ENCODE measurements around the gene COA1. TPM values are rescaled to one million over a fixed set of nuclear protein-coding genes. Genes with fewer than 3 reads are reported as not detected.
"Not testable (repeated sequence)": the region's sequence is repeated elsewhere in the genome, so short reads cannot be mapped to it uniquely, and the experiment has no call there.

The COA1 gene
- total RNA-seq, 1 donor: 69.3 TPM

- H3K4me1 ChIP-seq (ENCODE audit: insufficient read depth, low read length): peaks cover 38% of the 10 kb centered on the region
- H3K9me3 ChIP-seq (ENCODE audit: low read depth, low read length): no peaks in the 10 kb centered on the region
- no peak overlapping the region for H3K4me3 ChIP-seq (ENCODE audit: low read length)
- H3K27me3 ChIP-seq (ENCODE audit: insufficient read depth, low read length): no peaks in the 10 kb centered on the region
Observed at GRCh38 chr7:43612599-43613589, 116.4 kb downstream of the COA1 start.

- H3K4me3 ChIP-seq (ENCODE audit: low read length): no peak overlapping the region
- no peaks in the 10 kb centered on the region for H3K27me3 ChIP-seq (ENCODE audit: insufficient read depth, low read length)
- peaks cover 32% of the 10 kb centered on the region for H3K4me1 ChIP-seq (ENCODE audit: insufficient read depth, low read length)
- H3K9me3 ChIP-seq (ENCODE audit: low read depth, low read length): no peaks in the 10 kb centered on the region
Observed at GRCh38 chr7:43612128-43612527, 117.2 kb downstream of the COA1 start.

DNA sequence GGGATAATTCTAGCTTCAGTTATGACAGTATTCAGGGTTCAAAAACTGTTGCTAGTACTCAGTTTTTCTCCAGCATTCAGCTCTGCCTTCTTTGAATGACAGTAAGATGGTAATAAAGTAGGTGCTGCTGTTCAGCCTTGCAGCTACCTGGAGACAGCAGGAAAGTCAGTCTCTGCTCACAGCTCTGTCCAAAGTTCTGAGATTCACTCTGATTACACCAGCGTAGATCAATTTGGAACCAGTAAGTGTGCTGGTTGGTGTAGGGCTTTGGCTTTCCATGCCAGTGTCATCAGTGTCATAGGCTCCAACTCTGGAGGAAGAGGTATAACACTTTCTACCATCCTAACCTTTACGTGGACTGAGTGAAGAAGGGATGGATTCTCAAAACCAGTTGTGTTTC is 120.2 kb downstream of the COA1 start:
- Histone ChIP-seq H3K4me3 (ENCODE audit: low read length) (no peak overlapping the region), H3K9me3 (ENCODE audit: low read depth, low read length) (no peaks in the 10 kb centered on the region), H3K27me3 (ENCODE audit: insufficient read depth, low read length) (no peaks in the 10 kb centered on the region), H3K4me1 (ENCODE audit: insufficient read depth, low read length) (peaks cover 28% of the 10 kb centered on the region)

DNA sequence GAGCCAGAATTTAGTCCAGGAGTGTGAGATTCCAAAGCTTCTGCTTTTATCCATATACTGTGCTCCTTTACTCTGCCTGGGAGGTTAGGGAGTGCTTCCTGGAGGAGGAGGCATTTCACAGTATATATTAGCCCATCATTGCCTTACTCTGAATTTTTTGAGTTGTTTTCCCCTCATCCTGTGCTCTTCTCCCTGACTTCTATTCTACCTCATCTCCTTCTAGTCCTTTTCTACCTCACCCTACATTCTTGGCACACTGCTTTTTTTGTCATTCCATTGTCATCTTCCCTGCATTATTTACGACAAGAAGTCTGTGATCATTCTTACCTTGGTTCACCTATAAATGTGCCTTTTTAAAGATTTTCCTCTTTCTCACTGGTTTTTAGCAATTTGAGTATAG is 125.1 kb downstream of the COA1 start:
- no peak overlapping the region for H3K4me3 ChIP-seq (ENCODE audit: low read length)
- H3K4me1 ChIP-seq (ENCODE audit: insufficient read depth, low read length): peaks cover 22% of the 10 kb centered on the region

DNA sequence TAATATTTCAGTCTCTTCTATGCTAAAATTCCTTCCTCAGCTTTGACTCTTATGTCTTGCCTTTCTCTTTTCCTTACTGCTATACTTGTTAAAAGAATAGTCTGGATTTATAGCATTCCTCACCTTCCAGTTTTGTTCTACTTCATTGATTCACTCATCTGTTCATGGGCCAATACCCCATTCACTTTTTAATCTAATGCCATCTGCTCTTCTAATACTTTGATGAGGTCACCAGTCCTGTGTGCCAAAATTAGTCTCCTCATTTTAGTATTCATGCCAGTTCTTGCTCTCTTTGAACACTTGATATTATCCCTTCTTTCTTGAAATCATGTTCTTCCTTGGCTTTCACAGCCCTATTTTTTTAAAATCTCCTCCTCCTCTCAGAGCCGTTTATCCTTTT is 127.1 kb downstream of the COA1 start:
- Histone ChIP-seq H3K4me3 (ENCODE audit: low read length) (no peak overlapping the region), H3K9me3 (ENCODE audit: low read depth, low read length) (no peaks in the 10 kb centered on the region), H3K27me3 (ENCODE audit: insufficient read depth, low read length) (no peaks in the 10 kb centered on the region), H3K4me1 (ENCODE audit: insufficient read depth, low read length) (peaks cover 22% of the 10 kb centered on the region)

More for the DNA sequence above, 125.1 kb downstream of the COA1 start:
- Histone ChIP-seq H3K9me3 (ENCODE audit: low read depth, low read length) (no peaks in the 10 kb centered on the region), H3K27me3 (ENCODE audit: insufficient read depth, low read length) (no peaks in the 10 kb centered on the region)

DNA sequence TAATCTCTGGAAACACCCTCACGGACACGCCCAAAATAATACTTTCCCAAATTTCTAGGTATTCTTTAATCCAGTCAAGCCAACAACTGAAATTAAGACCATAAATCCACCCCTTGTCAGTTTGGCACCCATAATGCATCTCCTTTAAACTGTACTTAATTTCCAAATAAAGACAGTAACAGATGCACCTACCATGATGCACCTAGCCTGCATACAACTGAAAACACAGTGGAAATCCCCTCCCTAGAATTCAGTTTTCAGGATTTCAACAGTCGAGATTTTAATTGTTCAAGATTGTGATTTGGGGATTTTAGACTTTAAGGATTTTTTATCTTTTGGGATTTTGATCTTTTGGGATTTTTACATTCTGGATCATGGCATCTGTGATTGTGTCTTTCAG is 129.3 kb downstream of the COA1 start:
- Histone ChIP-seq H3K27me3 (ENCODE audit: insufficient read depth, low read length) (no peaks in the 10 kb centered on the region), H3K4me3 (ENCODE audit: low read length) (no peak overlapping the region), H3K9me3 (ENCODE audit: low read depth, low read length) (no peaks in the 10 kb centered on the region), H3K4me1 (ENCODE audit: insufficient read depth, low read length) (peaks cover 24% of the 10 kb centered on the region)

- H3K4me1 ChIP-seq (ENCODE audit: insufficient read depth, low read length): peaks cover 38% of the 10 kb centered on the region
- not testable (repeated sequence) for H3K4me3 ChIP-seq (ENCODE audit: low read length); H3K9me3 ChIP-seq (ENCODE audit: low read depth, low read length); H3K27me3 ChIP-seq (ENCODE audit: insufficient read depth, low read length)
Observed at GRCh38 chr7:43596426-43596825, 132.9 kb downstream of the COA1 start.

- Histone ChIP-seq H3K27me3 (ENCODE audit: insufficient read depth, low read length) (no peaks in the 10 kb centered on the region), H3K4me1 (ENCODE audit: insufficient read depth, low read length) (peaks cover 49% of the 10 kb centered on the region), H3K4me3 (ENCODE audit: low read length) (no peak overlapping the region), H3K9me3 (ENCODE audit: low read depth, low read length) (no peaks in the 10 kb centered on the region)
Observed at GRCh38 chr7:43594020-43594419, 135.3 kb downstream of the COA1 start.

DNA sequence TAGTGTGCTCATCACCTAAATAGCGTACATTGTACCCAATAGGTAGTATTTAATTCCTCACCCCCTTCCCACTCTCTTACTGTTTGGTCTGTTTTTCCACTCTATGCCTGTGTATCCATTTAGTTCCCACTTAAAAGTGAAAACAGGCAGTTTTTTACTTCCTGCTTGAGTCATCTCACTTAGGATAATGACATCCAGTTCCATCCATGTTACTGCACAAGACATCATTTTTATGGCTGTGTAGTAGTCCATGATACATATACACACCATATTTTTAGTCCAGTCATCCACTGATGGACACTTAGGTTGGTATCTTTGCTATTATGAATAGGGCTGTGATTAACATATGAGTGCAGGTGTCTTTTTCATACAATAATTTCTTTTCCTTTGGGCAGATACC is 136.3 kb downstream of the COA1 start:
- Histone ChIP-seq H3K9me3 (ENCODE audit: low read depth, low read length) (no peaks in the 10 kb centered on the region), H3K27me3 (ENCODE audit: insufficient read depth, low read length) (no peaks in the 10 kb centered on the region), H3K4me3 (ENCODE audit: low read length) (no peak overlapping the region), H3K4me1 (ENCODE audit: insufficient read depth, low read length) (peaks cover 59% of the 10 kb centered on the region)

GRCh38 chr7:43592326-43592725 is 137.0 kb downstream of the COA1 start:
- Histone ChIP-seq H3K27me3 (ENCODE audit: insufficient read depth, low read length) (no peaks in the 10 kb centered on the region), H3K9me3 (ENCODE audit: low read depth, low read length) (no peaks in the 10 kb centered on the region), H3K4me1 (ENCODE audit: insufficient read depth, low read length) (peaks cover 59% of the 10 kb centered on the region), H3K4me3 (ENCODE audit: low read length) (no peak overlapping the region)

- Histone ChIP-seq H3K27me3 (ENCODE audit: insufficient read depth, low read length) (no peaks in the 10 kb centered on the region), H3K9me3 (ENCODE audit: low read depth, low read length) (no peaks in the 10 kb centered on the region), H3K4me1 (ENCODE audit: insufficient read depth, low read length) (peaks cover 59% of the 10 kb centered on the region), H3K4me3 (ENCODE audit: low read length) (no peak overlapping the region)
Observed at GRCh38 chr7:43591558-43592180, 137.7 kb downstream of the COA1 start.

- no peaks in the 10 kb centered on the region for H3K27me3 ChIP-seq (ENCODE audit: insufficient read depth, low read length)
- no peaks in the 10 kb centered on the region for H3K9me3 ChIP-seq (ENCODE audit: low read depth, low read length)
- peaks cover 54% of the 10 kb centered on the region for H3K4me1 ChIP-seq (ENCODE audit: insufficient read depth, low read length)
- no peak overlapping the region for H3K4me3 ChIP-seq (ENCODE audit: low read length)
Observed at GRCh38 chr7:43590862-43591557, 138.3 kb downstream of the COA1 start.

- no peaks in the 10 kb centered on the region for H3K9me3 ChIP-seq (ENCODE audit: low read depth, low read length)
- peaks cover 56% of the 10 kb centered on the region for H3K4me1 ChIP-seq (ENCODE audit: insufficient read depth, low read length)
- no peak overlapping the region for H3K4me3 ChIP-seq (ENCODE audit: low read length)
- H3K27me3 ChIP-seq (ENCODE audit: insufficient read depth, low read length): no peaks in the 10 kb centered on the region
Observed at GRCh38 chr7:43589728-43590127, 139.6 kb downstream of the COA1 start.

Data from mononuclear cell (primary cell).